Neural progenitor cell (in vitro differentiated cells): ENCODE results near the gene BOC. TPM values are rescaled to one million over a fixed set of nuclear protein-coding genes. Genes with fewer than 3 reads are reported as not detected.
A peak's percentile ranks its signal among the peaks of the same experiment; 100 is the strongest.

ENCODE experiments used
- DNase-seq: peaks from one replicate; pipeline ENCODE4 v3.0.0-alpha.2; 2016; ENCODE audit warnings: low spot score
- H2AFZ ChIP-seq: fragments of 200-600 bp; sonication (generic); replicated peaks from 2 replicates; pipeline ENCODE4 v1.6.1; 2016; ENCODE audit warnings: antibody characterized with exemption
- H3F3A ChIP-seq: fragments of 200-600 bp; sonication (generic); 2 replicates; pipeline ENCODE4 v1.6.1; 2016; ENCODE audit warnings: antibody characterized with exemption, low read depth
- H3K27ac ChIP-seq: fragments of 200-600 bp; sonication (generic); 2 replicates; pipeline ENCODE4 v1.5.1; 2016; ENCODE audit warnings: mild to moderate bottlenecking
- H3K27me3 ChIP-seq: fragments of 200-600 bp; sonication (generic); 2 replicates; pipeline ENCODE4 v1.6.1; 2016; ENCODE audit warnings: mild to moderate bottlenecking, moderate library complexity
- H3K36me3 ChIP-seq: fragments of 200-600 bp; sonication (generic); 2 replicates; pipeline ENCODE4 v1.5.1; 2016
- H3K4me1 ChIP-seq: fragments of 200-600 bp; sonication (generic); 2 replicates; pipeline ENCODE4 v1.6.1; 2016; ENCODE audit warnings: mixed run types
- H3K4me2 ChIP-seq: fragments of 200-600 bp; sonication (generic); 2 replicates; pipeline ENCODE4 v1.6.1; 2016
- H3K4me3 ChIP-seq: fragments of 200-600 bp; sonication (generic); 2 replicates; pipeline ENCODE4 v1.5.1; 2016
- H3K79me2 ChIP-seq: fragments of 200-600 bp; sonication (generic); 2 replicates; pipeline ENCODE4 v1.6.1; 2016; ENCODE audit warnings: low read depth
- H3K9ac ChIP-seq: fragments of 200-600 bp; sonication (generic); 2 replicates; pipeline ENCODE4 v1.6.1; 2016
- H3K9me3 ChIP-seq: fragments of 200-600 bp; sonication (generic); 2 replicates; pipeline ENCODE4 v1.5.1; 2016; ENCODE audit warnings: low read depth
- H4K20me1 ChIP-seq: fragments of 200-600 bp; sonication (generic); 2 replicates; pipeline ENCODE4 v1.6.1; 2016; ENCODE audit warnings: low read depth
- H3K27ac Mint-ChIP-seq: 3 replicates; pipeline ENCODE4 v1.8.0; 2021; ENCODE audit warnings: mixed read lengths
- H3K27me3 Mint-ChIP-seq: 2 replicates; pipeline ENCODE4 v1.8.0; 2022; ENCODE audit warnings: low read depth, mild to moderate bottlenecking, inconsistent platforms, moderate library complexity, mixed read lengths; ENCODE audit not compliant: insufficient read depth
- H3K36me3 Mint-ChIP-seq: 3 replicates; pipeline ENCODE4 v1.8.0; 2021; ENCODE audit warnings: mixed read lengths
- H3K4me1 Mint-ChIP-seq: 3 replicates; pipeline ENCODE4 v1.8.0; 2021; ENCODE audit warnings: mixed read lengths
- H3K4me3 Mint-ChIP-seq: 3 replicates; pipeline ENCODE4 v1.8.0; 2021; ENCODE audit warnings: mild to moderate bottlenecking, moderate library complexity, mixed read lengths
- H3K9me3 Mint-ChIP-seq: 3 replicates; pipeline ENCODE4 v1.8.0; 2020; ENCODE audit warnings: mixed read lengths
- CTCF ChIP-seq: fragments of 200-600 bp; sonication (generic); IDR thresholded peaks from 2 replicates; pipeline ENCODE4 v1.5.1; 2017; ENCODE audit warnings: antibody characterized with exemption, mild to moderate bottlenecking
- EZH2 ChIP-seq: fragments of 200-600 bp; sonication (generic); IDR thresholded peaks from 2 replicates; pipeline ENCODE4 v1.6.1; 2017; ENCODE audit warnings: antibody characterized with exemption, mild to moderate bottlenecking, moderate library complexity
- EZH2phosphoT487 ChIP-seq: fragments of 200-600 bp; sonication (generic); IDR thresholded peaks from 2 replicates; pipeline ENCODE4 v1.6.1; 2017; ENCODE audit warnings: antibody characterized with exemption
- total RNA-seq: library from RNA; depleted of rRNA; stranded (reverse); fragments of >200 nt; gene quantifications from 2 replicates; pipeline ENCODE4 v1.2.3, GENCODE V29; 2015; ENCODE audit warnings: low replicate concordance

BOC gene
- total RNA-seq, 1 donor from 2014 or later: 35.2 TPM

- peak; percentile 38 for DNase-seq
- Histone ChIP-seq H3K9ac (no peak overlapping the region), H3K9me3 (no peaks in the 10 kb centered on the region), H3K4me2 (peak overlapping the region; percentile 48), H3F3A (peaks cover 17% of the 10 kb centered on the region), H3K4me3 (no peak overlapping the region), H3K27me3 (no peaks in the 10 kb centered on the region), H3K4me1 (peaks cover 37% of the 10 kb centered on the region), H3K27ac (peak overlapping the region; percentile 73), H3K79me2 (no peaks in the 10 kb centered on the region), H3K36me3 (peaks cover 7% of the 10 kb centered on the region), H2AFZ (no peak overlapping the region), H4K20me1 (peaks cover 32% of the 10 kb centered on the region)
- H3K4me3 Mint-ChIP-seq: no peak overlapping the region
- no peaks in the 10 kb centered on the region for H3K9me3 Mint-ChIP-seq
- H3K4me1 Mint-ChIP-seq: peaks cover 57% of the 10 kb centered on the region
- H3K36me3 Mint-ChIP-seq: peaks cover 80% of the 10 kb centered on the region
- peak overlapping the region; percentile 46 for H3K27ac Mint-ChIP-seq
- H3K27me3 Mint-ChIP-seq: no peaks in the 10 kb centered on the region
- TF ChIP-seq EZH2 (no peak), CTCF (no peak)
Measured at GRCh38 chr3:113254171-113254947, 43.0 kb downstream of the BOC start.

GRCh38 chr3:113255100-113255853, 43.9 kb downstream of the BOC start:
- H3K4me2 ChIP-seq: no peak overlapping the region
- H4K20me1 ChIP-seq: peaks cover 24% of the 10 kb centered on the region
- H3F3A ChIP-seq: peaks cover 17% of the 10 kb centered on the region
- H3K79me2 ChIP-seq: no peaks in the 10 kb centered on the region
- peak overlapping the region; percentile 80 for H3K27ac Mint-ChIP-seq
- H2AFZ ChIP-seq: no peak overlapping the region
- H3K4me3 Mint-ChIP-seq: no peak overlapping the region
- peaks cover 37% of the 10 kb centered on the region for H3K4me1 ChIP-seq
- H3K4me3 ChIP-seq: no peak overlapping the region
- no peak for TF ChIP-seq EZH2
- TF ChIP-seq CTCF: peak; percentile 20
- peak overlapping the region; percentile 3 for H3K27ac ChIP-seq
- H3K9me3 ChIP-seq: no peaks in the 10 kb centered on the region
- peaks cover under 1% of the 10 kb centered on the region for H3K27me3 Mint-ChIP-seq
- peaks cover 79% of the 10 kb centered on the region for H3K36me3 Mint-ChIP-seq
- H3K9me3 Mint-ChIP-seq: no peaks in the 10 kb centered on the region
- H3K27me3 ChIP-seq: no peaks in the 10 kb centered on the region
- peaks cover 58% of the 10 kb centered on the region for H3K4me1 Mint-ChIP-seq
- no peak overlapping the region for H3K9ac ChIP-seq
- no peak for DNase-seq
- peaks cover 7% of the 10 kb centered on the region for H3K36me3 ChIP-seq

- TF ChIP-seq EZH2: no peak
- no peak for TF ChIP-seq CTCF
- no peak for TF ChIP-seq EZH2phosphoT487
- Histone ChIP-seq H3K27ac (no peak overlapping the region), H3K9ac (no peak overlapping the region), H3K9me3 (no peaks in the 10 kb centered on the region), H4K20me1 (peaks cover 21% of the 10 kb centered on the region), H3K27me3 (no peaks in the 10 kb centered on the region), H2AFZ (no peak overlapping the region), H3K4me1 (peaks cover 37% of the 10 kb centered on the region), H3K36me3 (peaks cover 7% of the 10 kb centered on the region), H3K4me2 (no peak overlapping the region), H3K4me3 (no peak overlapping the region), H3K79me2 (no peaks in the 10 kb centered on the region), H3F3A (peaks cover 17% of the 10 kb centered on the region)
- H3K27me3 Mint-ChIP-seq: peaks cover 3% of the 10 kb centered on the region
- H3K4me3 Mint-ChIP-seq: no peak overlapping the region
- H3K9me3 Mint-ChIP-seq: no peaks in the 10 kb centered on the region
- no peak overlapping the region for H3K27ac Mint-ChIP-seq
- H3K36me3 Mint-ChIP-seq: peaks cover 78% of the 10 kb centered on the region
- H3K4me1 Mint-ChIP-seq: peaks cover 64% of the 10 kb centered on the region
- no peak for DNase-seq
Measured at GRCh38 chr3:113255854-113256615, 44.7 kb downstream of the BOC start.
